ENCODE measurements around the gene STEAP1. TPM values are rescaled to one million over a fixed set of nuclear protein-coding genes. Genes with fewer than 3 reads are reported as not detected.

STEAP1 gene
- total RNA-seq, 8 experiments from 2014 or later = 0.37 to 10.0 (median 1.6) TPM

- no peak overlapping the region for H3K4me3 ChIP-seq
- WGBS, 10 experiments = 100% methylated on average over 1 of the region's 1 CpG; no CpG with 5 or more reads in 8 of the 10 experiments
- in situ Hi-C loops (cut with MboI; ENCODE audit: low pct_unique_long_range_greater_than_20kb in 2 of 9, low sequenced_read_pairs in 9 of 9, unreplicated experiment in 9 of 9) = no loop called here
- ATAC-seq (replicated peaks in 6 of 8) = no peak
- H3K4me1 ChIP-seq (replicated peaks in 1 of 2) = peaks cover 7 to 8% of the 10 kb centered on the region in 2 donors
- no peak overlapping the region for H3K27ac ChIP-seq
Measured at GRCh38 chr7:90207956-90208355, 53.7 kb downstream of the STEAP1 start.

DNA sequence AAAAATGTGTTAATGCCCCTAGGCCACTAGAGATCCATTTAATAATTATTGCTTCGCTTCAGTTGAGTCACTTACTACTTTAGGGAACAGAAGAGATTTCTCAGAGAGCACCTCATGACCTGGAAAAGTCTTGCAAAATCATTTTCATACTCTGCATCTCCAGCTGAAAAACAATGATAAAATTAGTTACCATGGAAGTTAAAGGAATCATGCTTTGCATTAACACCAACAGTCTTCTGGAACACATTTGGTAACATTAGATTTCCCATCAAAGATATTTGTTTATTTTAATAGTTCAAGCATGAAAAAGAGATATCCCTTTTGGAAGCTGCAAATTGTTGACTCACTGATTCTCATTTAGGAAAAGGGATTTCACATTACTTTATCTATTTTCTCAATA, 55.5 kb downstream of the STEAP1 start:
- Histone ChIP-seq H3K27ac (no peak overlapping the region), H3K4me3 (no peak overlapping the region), H3K4me1 (replicated peaks in 1 of 2) (peaks cover 14 to 17% of the 10 kb centered on the region in 2 donors)
- no peak for ATAC-seq (replicated peaks in 6 of 8)
- WGBS, 10 experiments = 0 to 100% (median 71%) methylated on average over 1 of the region's 1 CpG; no CpG with 5 or more reads in 3 of the 10 experiments
- in situ Hi-C loops (cut with MboI; ENCODE audit: low pct_unique_long_range_greater_than_20kb in 2 of 9, low sequenced_read_pairs in 9 of 9, unreplicated experiment in 9 of 9) = no loop called here

- 0 to 66% (median 25%) methylated on average over 2 to 5 of the region's 5 CpGs for WGBS, 10 experiments
- Histone ChIP-seq H3K4me1 (replicated peaks in 1 of 2) (peaks cover 14 to 17% of the 10 kb centered on the region in 2 donors), H3K27ac (peak overlapping the region in 1 of 2 donors; percentile 71), H3K4me3 (peak overlapping the region; percentile 49 to 86 (median 61))
- ATAC-seq (replicated peaks in 6 of 8) = no peak
- in situ Hi-C loops (cut with MboI; ENCODE audit: low pct_unique_long_range_greater_than_20kb in 2 of 9, low sequenced_read_pairs in 9 of 9, unreplicated experiment in 9 of 9) = no loop called here
Measured at GRCh38 chr7:90210475-90210874, 56.2 kb downstream of the STEAP1 start.

DNA sequence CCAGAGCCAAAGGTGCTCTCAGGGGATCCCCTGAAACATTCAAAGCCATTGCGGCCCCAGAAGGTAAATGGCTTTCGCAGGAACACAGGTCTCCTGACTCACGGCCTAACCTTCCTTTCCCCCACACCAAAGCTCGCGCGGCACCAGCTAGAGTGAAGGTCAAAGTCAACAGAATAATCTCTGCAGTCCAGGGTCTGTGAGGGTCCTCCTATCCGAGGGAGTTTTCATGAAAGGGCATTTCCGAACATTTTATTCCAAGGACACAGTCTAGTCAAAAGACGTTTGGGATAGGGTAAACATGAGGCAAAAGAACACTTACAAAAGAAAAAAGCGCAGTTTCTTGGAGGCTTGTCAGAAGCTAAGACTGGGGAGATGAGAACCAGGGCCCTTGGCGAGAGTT, 56.7 kb downstream of the STEAP1 start:
- ATAC-seq (replicated peaks in 6 of 8) = peak in 6 of 8 experiments; percentile 2 to 6 (median 4)
- WGBS, 10 experiments = 0 to 75% (median 6%) methylated on average over 1 to 9 of the region's 11 CpGs; no CpG with 5 or more reads in 2 of the 10 experiments

GRCh38 chr7:90211391-90212148, 57.3 kb downstream of the STEAP1 start, which contains the start of gene STEAP2:
TSS of gene STEAP2 (plus strand) at chr7:90211740. CDS start at chr7:90225083, 13,343 bp downstream.
- H3K27ac ChIP-seq = peak within 1 kb of the TSS; percentile 71 to 79

More for the DNA sequence above, 56.7 kb downstream of the STEAP1 start:
- in situ Hi-C loops (cut with MboI; ENCODE audit: low pct_unique_long_range_greater_than_20kb in 2 of 9, low sequenced_read_pairs in 9 of 9, unreplicated experiment in 9 of 9) = no loop called here
- H3K27ac ChIP-seq = peak overlapping the region; percentile 71 to 79
- H3K4me1 ChIP-seq (replicated peaks in 1 of 2) = peaks cover 14 to 17% of the 10 kb centered on the region in 2 donors
- H3K4me3 ChIP-seq = peak overlapping the region; percentile 49 to 86 (median 61)

GRCh38 chr7:90212149-90212495, 57.9 kb downstream of the STEAP1 start:
- 0 to 56% (median 14%) methylated on average over 1 to 2 of the region's 6 CpGs; no CpG with 5 or more reads in 5 of the 10 experiments for WGBS, 10 experiments
- Histone ChIP-seq H3K27ac (peak overlapping the region; percentile 71 to 79), H3K4me1 (replicated peaks in 1 of 2) (peaks cover 14 to 17% of the 10 kb centered on the region in 2 donors), H3K4me3 (peak overlapping the region; percentile 49 to 86 (median 61))
- no peak for ATAC-seq (replicated peaks in 6 of 8)
- in situ Hi-C loops (cut with MboI; ENCODE audit: low pct_unique_long_range_greater_than_20kb in 2 of 9, low sequenced_read_pairs in 9 of 9, unreplicated experiment in 9 of 9) = no loop called here

More at GRCh38 chr7:90211391-90212148, 57.3 kb downstream of the STEAP1 start, which contains the start of gene STEAP2:
- 0% methylated on average over 1 to 14 of the region's 73 CpGs; no CpG with 5 or more reads in 6 of the 10 experiments for WGBS, 10 experiments
- Histone ChIP-seq H3K4me1 (replicated peaks in 1 of 2) (peaks cover 14 to 17% of the 10 kb centered on the region in 2 donors), H3K4me3 (peak within 1 kb of the TSS; percentile 49 to 86 (median 61))
- peak; percentile 96 to 98 (median 98) for ATAC-seq (replicated peaks in 6 of 8)
- in situ Hi-C loops (cut with MboI; ENCODE audit: low pct_unique_long_range_greater_than_20kb in 2 of 9, low sequenced_read_pairs in 9 of 9, unreplicated experiment in 9 of 9) = no loop called here

- H3K4me3 ChIP-seq = peak overlapping the region in 2 of 5 donors; percentile 2 to 61
- no peak for ATAC-seq (replicated peaks in 6 of 8)
- 0 to 62% (median 37%) methylated on average over 2 of the region's 2 CpGs; no CpG with 5 or more reads in 1 of the 10 experiments for WGBS, 10 experiments
- H3K4me1 ChIP-seq (replicated peaks in 1 of 2) = peaks cover 14 to 17% of the 10 kb centered on the region in 2 donors
- in situ Hi-C loops (cut with MboI; ENCODE audit: low pct_unique_long_range_greater_than_20kb in 2 of 9, low sequenced_read_pairs in 9 of 9, unreplicated experiment in 9 of 9) = no loop called here
- H3K27ac ChIP-seq = no peak overlapping the region
Measured at GRCh38 chr7:90213521-90213920, 59.3 kb downstream of the STEAP1 start.

Other genes starting within 250 kb of the STEAP1 start
- gene STEAP2, start 57.3 kb downstream of the STEAP1 start, total RNA-seq = 10 to 100 TPM in 2 of 8 experiments, 1 to 10 TPM in 6; 1.4 to 12.3 (median 6.9) TPM
- gene CFAP69, start 90.7 kb downstream of the STEAP1 start, total RNA-seq = 10 to 100 TPM in 2 of 8 experiments, 1 to 10 TPM in 6; 2.5 to 28.0 (median 6.9) TPM
- gene FAM237B, start 166.8 kb downstream of the STEAP1 start, total RNA-seq = under 1 TPM in 7 of 8 experiments, not detected in 1; 0.05 to 0.78 (median 0.16) TPM
- gene GTPBP10, start 192.2 kb downstream of the STEAP1 start, total RNA-seq = 10 to 100 TPM; 10.7 to 24.8 (median 18.3) TPM
- gene CLDN12, start 249.0 kb downstream of the STEAP1 start, total RNA-seq = 10 to 100 TPM; 28.4 to 55.1 (median 30.9) TPM

Measured in motor neuron (in vitro differentiated cells).